CD14-positive monocyte (primary cell): ENCODE data around the gene APH1B. TPM values are rescaled to one million over a fixed set of nuclear protein-coding genes. Genes with fewer than 3 reads are reported as not detected.

Experiments used
- DNase-seq, 3 donors: peaks; one replicate each; pipeline ENCODE4 v3.0.0-alpha.2; 2011 to 2022
- H2AFZ ChIP-seq: 2 replicates; pipeline ENCODE4 v1.6.0; 2012; ENCODE audit warnings: mild to moderate bottlenecking, low read depth, low read length, inconsistent platforms; ENCODE audit not compliant: insufficient read depth, poor library complexity, severe bottlenecking
- H3K27ac ChIP-seq, 2 donors: 1 replicate in 1 of 2; 2 replicates in 1 of 2; pipeline ENCODE4 v1.5.1; 2012 to 2013; ENCODE audit warnings: low read length in 2 of 2, control low read depth in 1 of 2, inconsistent platforms in 1 of 2, low read depth in 1 of 2, mild to moderate bottlenecking in 1 of 2
- H3K27me3 ChIP-seq, 2 donors: one replicate each; pipeline versions ENCODE4 v1.6.0 to v1.6.1; 2011 to 2013; ENCODE audit warnings: low read length in 2 of 2; ENCODE audit not compliant: control insufficient read depth in 2 of 2, insufficient read depth in 2 of 2
- H3K36me3 ChIP-seq, 2 donors: replicated peaks in 1 of 2; 1 replicate in 1 of 2; 2 replicates in 1 of 2; pipeline versions ENCODE4 v1.5.1 to v1.6.1; 2012 to 2013; ENCODE audit warnings: low read length in 2 of 2, control low read depth in 1 of 2, inconsistent platforms in 1 of 2, mild to moderate bottlenecking in 1 of 2; ENCODE audit not compliant: insufficient read depth in 2 of 2, control insufficient read depth in 1 of 2
- H3K4me1 ChIP-seq, 2 donors: 1 replicate in 1 of 2; 2 replicates in 1 of 2; pipeline versions ENCODE4 v1.5.1 to v1.6.1; 2012 to 2013; ENCODE audit warnings: low read length in 2 of 2, control low read depth in 1 of 2, inconsistent platforms in 1 of 2, mild to moderate bottlenecking in 1 of 2, moderate library complexity in 1 of 2; ENCODE audit not compliant: insufficient read depth in 2 of 2, control insufficient read depth in 1 of 2
- H3K4me2 ChIP-seq: replicated peaks from 2 replicates; pipeline ENCODE3; 2012; ENCODE audit warnings: low read length, moderate library complexity, mild to moderate bottlenecking; ENCODE audit not compliant: poor library complexity, severe bottlenecking; ENCODE audit errors: extremely low read depth
- H3K4me3 ChIP-seq, 3 experiments: fragments of 200-600 bp in 1 of 3; sonication (generic) in 1 of 3; replicated peaks in 1 of 3; 1 replicate in 2 of 3; 2 replicates in 1 of 3; pipeline ENCODE4 v1.5.1; 2011 to 2013; ENCODE audit warnings: low read length in 3 of 3, mild to moderate bottlenecking in 3 of 3, control low read depth in 2 of 3, low read depth in 2 of 3, inconsistent platforms in 1 of 3, moderate library complexity in 1 of 3
- H3K79me2 ChIP-seq: 2 replicates; pipeline ENCODE4 v1.6.0; 2012; ENCODE audit warnings: mild to moderate bottlenecking, control low read depth, inconsistent platforms, low read length, moderate library complexity; ENCODE audit not compliant: insufficient read depth
- H3K9ac ChIP-seq: 2 replicates; pipeline ENCODE4 v1.6.0; 2017; ENCODE audit warnings: low read length, mild to moderate bottlenecking; ENCODE audit not compliant: insufficient read depth, poor library complexity, severe bottlenecking
- H3K9me3 ChIP-seq, 2 donors: replicated peaks in 1 of 2; 1 replicate in 1 of 2; 2 replicates in 1 of 2; pipeline versions ENCODE4 v1.5.1 to v1.6.1; 2012 to 2013; ENCODE audit warnings: low read length in 2 of 2, control low read depth in 1 of 2; ENCODE audit not compliant: control insufficient read depth in 1 of 2, insufficient read depth in 1 of 2
- H4K20me1 ChIP-seq: 2 replicates; pipeline ENCODE4 v1.6.0; 2012; ENCODE audit warnings: mild to moderate bottlenecking, low read length, control low read depth, moderate library complexity; ENCODE audit not compliant: insufficient read depth
- H3K27ac Mint-ChIP-seq, 7 donors: one replicate each; pipeline ENCODE4 v1.8.0; 2020; ENCODE audit warnings: mild to moderate bottlenecking in 7 of 7, mixed read lengths in 7 of 7, moderate library complexity in 6 of 7, inconsistent platforms in 2 of 7
- H3K27me3 Mint-ChIP-seq, 3 donors: one replicate each; pipeline ENCODE4 v1.8.0; 2021 to 2022; ENCODE audit warnings: low read depth in 3 of 3, mild to moderate bottlenecking in 3 of 3, mixed read lengths in 3 of 3, moderate library complexity in 3 of 3, inconsistent platforms in 1 of 3
- H3K36me3 Mint-ChIP-seq, 2 donors: one replicate each; pipeline ENCODE4 v1.8.0; 2020; ENCODE audit warnings: mixed read lengths in 2 of 2, inconsistent platforms in 1 of 2, mild to moderate bottlenecking in 1 of 2
- H3K4me1 Mint-ChIP-seq: one replicate; pipeline ENCODE4 v1.8.0; 2020; ENCODE audit warnings: mild to moderate bottlenecking, mixed read lengths
- H3K4me3 Mint-ChIP-seq, 2 donors: one replicate each; pipeline ENCODE4 v1.8.0; 2020; ENCODE audit warnings: mild to moderate bottlenecking in 2 of 2, mixed read lengths in 2 of 2, moderate library complexity in 1 of 2
- H3K9me3 Mint-ChIP-seq, 7 donors: one replicate each; pipeline ENCODE4 v1.8.0; 2020 to 2022; ENCODE audit warnings: mixed read lengths in 7 of 7, mild to moderate bottlenecking in 6 of 7, moderate library complexity in 6 of 7, inconsistent platforms in 2 of 7
- CTCF ChIP-seq: fragments of 200-600 bp; IDR thresholded peaks from one replicate; pipeline ENCODE4 v1.8.0; 2022; ENCODE audit warnings: antibody characterized with exemption, mild to moderate bottlenecking
- WGBS: methylation state at CpG from one replicate; pipeline ENCODE4 v1.1.5; 2013; ENCODE audit warnings: missing lambda C conversion rate; ENCODE audit not compliant: insufficient coverage; 5-methylcytosine and 5-hydroxymethylcytosine counted together
- intact Hi-C, 2 donors: fragments of 100-400 bp; cut with micrococcal nuclease; formaldehyde crosslinking; loops; one replicate each; pipeline versions ENCODE4 v1.15.0 to v1.15.1; 2023
- polyA plus RNA-seq, 3 donors: library from polyadenylated mRNA; depleted of rRNA in 1 of 3; unstranded in 2 of 3; stranded (reverse) in 1 of 3; fragments of 300-500 nt in 2 of 3; fragments of >200 nt in 1 of 3; fragmentation: Illumina TruSeq in 2 of 3; gene quantifications; 1 replicate in 2 of 3; 2 replicates in 1 of 3; pipeline ENCODE4 v1.2.3, GENCODE V29; 2012 to 2021

The APH1B gene
- polyA plus RNA-seq, 3 donors: 13.6 to 57.1 (median 54.8) TPM

DNA sequence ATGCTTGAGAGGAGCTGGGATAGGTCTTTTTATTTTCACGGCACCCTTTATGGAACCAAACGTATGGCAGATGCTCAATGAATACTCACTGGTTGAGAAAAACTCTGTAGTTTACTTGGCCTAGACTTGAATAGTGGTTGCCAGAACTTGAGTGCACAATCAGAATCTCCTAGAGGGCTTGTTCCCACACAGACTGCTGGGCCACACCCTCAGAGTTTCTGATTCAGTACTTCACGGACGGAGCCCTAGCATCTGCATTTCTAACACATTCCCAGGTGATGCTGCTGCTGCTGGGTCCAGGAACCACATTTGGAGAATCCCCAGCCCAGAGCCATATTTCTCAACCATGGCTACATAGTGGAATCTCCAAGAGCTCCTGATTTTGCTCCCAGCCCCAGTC, 79.7 kb downstream of the APH1B start:
- no peak for DNase-seq
- Histone ChIP-seq H3K79me2 (no peaks in the 10 kb centered on the region), H4K20me1 (no peaks in the 10 kb centered on the region), H3K4me1 (no peaks in the 10 kb centered on the region), H3K9me3 (no peaks in the 10 kb centered on the region), H3K36me3 (no peaks in the 10 kb centered on the region), H3K27me3 (no peaks in the 10 kb centered on the region), H3K9ac (no peak overlapping the region), H3K27ac (no peak overlapping the region), H3K4me2 (no peak overlapping the region), H3K4me3 (no peak overlapping the region), H2AFZ (no peak overlapping the region)
- H3K36me3 Mint-ChIP-seq: no peaks in the 10 kb centered on the region
- H3K27ac Mint-ChIP-seq: no peak overlapping the region
- H3K4me1 Mint-ChIP-seq: peaks cover 2% of the 10 kb centered on the region
- peaks cover 2 to 3% (median 3%) of the 10 kb centered on the region in 3 donors for H3K27me3 Mint-ChIP-seq
- H3K9me3 Mint-ChIP-seq: peaks cover 0 to 2% (median 0%) of the 10 kb centered on the region in 7 donors
- TF ChIP-seq CTCF: no peak
- intact Hi-C loops: no loop called here
- no peak overlapping the region for H3K4me3 Mint-ChIP-seq
- WGBS: 83% methylated on average over 2 of the region's 4 CpGs

DNA sequence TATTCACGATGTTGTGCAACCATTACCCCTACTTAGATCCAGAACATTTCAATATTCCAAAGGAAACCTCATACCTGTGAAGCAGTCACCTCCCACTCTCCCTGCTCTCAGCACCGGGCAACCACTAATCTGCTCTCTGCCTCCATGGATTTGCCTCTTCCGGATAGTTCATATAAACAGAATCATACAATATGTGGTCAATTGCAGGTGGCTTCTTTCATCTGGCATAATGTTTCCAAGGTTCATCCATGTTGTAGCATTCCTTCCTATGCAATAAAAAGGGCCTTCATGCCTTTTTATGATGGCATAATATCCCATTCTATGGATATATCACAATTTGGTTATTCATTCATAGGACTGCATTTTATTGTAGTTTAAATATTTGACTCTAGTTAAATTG, 80.3 kb downstream of the APH1B start:
- no peak overlapping the region for H2AFZ ChIP-seq
- no peak for DNase-seq
- H3K9ac ChIP-seq: no peak overlapping the region
- Mint-ChIP-seq H3K9me3 (peaks cover 0 to 2% (median 0%) of the 10 kb centered on the region in 7 donors), H3K36me3 (no peaks in the 10 kb centered on the region), H3K27me3 (peaks cover 3 to 4% (median 3%) of the 10 kb centered on the region in 3 donors), H3K4me3 (no peak overlapping the region), H3K27ac (no peak overlapping the region), H3K4me1 (peaks cover 2% of the 10 kb centered on the region)
- WGBS: 94% methylated on average over 3 of the region's 3 CpGs
- intact Hi-C loops: no loop called here
- no peak for TF ChIP-seq CTCF
- no peak overlapping the region for H3K27ac ChIP-seq
- H3K4me2 ChIP-seq: no peak overlapping the region
- no peaks in the 10 kb centered on the region for H4K20me1 ChIP-seq
- H3K27me3 ChIP-seq: no peaks in the 10 kb centered on the region
- peaks cover 0 to 1% of the 10 kb centered on the region in 2 donors for H3K4me1 ChIP-seq
- H3K36me3 ChIP-seq: no peaks in the 10 kb centered on the region
- no peaks in the 10 kb centered on the region for H3K9me3 ChIP-seq
- H3K4me3 ChIP-seq: no peak overlapping the region
- H3K79me2 ChIP-seq: no peaks in the 10 kb centered on the region
